Measurements from ENCODE around the gene TBC1D7.

The TBC1D7 gene

GRCh38 chr6:13328076-13328874, at the start of gene TBC1D7:
Gene TBC1D7, minus strand, starts transcription at chr6:13328537. Its CDS starts 1,639 bp downstream, at chr6:13326898.
- DNase-seq (ENCODE audit: low read depth in 2 of 2) = peak; percentile 90

- DNase-seq (ENCODE audit: low read depth in 2 of 2) = no peak
Measured at GRCh38 chr6:13377054-13377758, 48.9 kb upstream of the TBC1D7 start.

GRCh38 chr6:13375360-13375878, 47.1 kb upstream of the TBC1D7 start:
- peak; percentile 16 to 27 for DNase-seq (ENCODE audit: low read depth in 2 of 2)

GRCh38 chr6:13373919-13374318, 45.6 kb upstream of the TBC1D7 start:
- no peak for DNase-seq (ENCODE audit: low read depth in 2 of 2)

- no peak for DNase-seq (ENCODE audit: low read depth in 2 of 2)
Measured at GRCh38 chr6:13373488-13373886, 45.1 kb upstream of the TBC1D7 start.

GRCh38 chr6:13372688-13373487, 44.6 kb upstream of the TBC1D7 start:
- no peak for DNase-seq (ENCODE audit: low read depth in 2 of 2)

- no peak for DNase-seq (ENCODE audit: low read depth in 2 of 2)
Measured at GRCh38 chr6:13372076-13372475, 43.7 kb upstream of the TBC1D7 start.

GRCh38 chr6:13371421-13372072, 43.2 kb upstream of the TBC1D7 start:
- DNase-seq (ENCODE audit: low read depth in 2 of 2) = no peak

GRCh38 chr6:13370623-13371022, 42.3 kb upstream of the TBC1D7 start:
- no peak for DNase-seq (ENCODE audit: low read depth in 2 of 2)

- DNase-seq (ENCODE audit: low read depth in 2 of 2) = no peak
Measured at GRCh38 chr6:13369591-13369990, 41.3 kb upstream of the TBC1D7 start.

GRCh38 chr6:13368731-13369115, 40.4 kb upstream of the TBC1D7 start:
- no peak for DNase-seq (ENCODE audit: low read depth in 2 of 2)

GRCh38 chr6:13368079-13368730, 39.9 kb upstream of the TBC1D7 start:
- DNase-seq (ENCODE audit: low read depth in 2 of 2) = no peak

- no peak for DNase-seq (ENCODE audit: low read depth in 2 of 2)
Measured at GRCh38 chr6:13367396-13367795, 39.1 kb upstream of the TBC1D7 start.

GRCh38 chr6:13365320-13365719, 37.0 kb upstream of the TBC1D7 start:
- DNase-seq (ENCODE audit: low read depth in 2 of 2) = no peak

GRCh38 chr6:13364842-13365241, 36.5 kb upstream of the TBC1D7 start:
- DNase-seq (ENCODE audit: low read depth in 2 of 2) = no peak

GRCh38 chr6:13362412-13362811, 34.1 kb upstream of the TBC1D7 start:
- no peak for DNase-seq (ENCODE audit: low read depth in 2 of 2)

- DNase-seq (ENCODE audit: low read depth in 2 of 2) = no peak
Measured at GRCh38 chr6:13360671-13361540, 32.6 kb upstream of the TBC1D7 start.

- DNase-seq (ENCODE audit: low read depth in 2 of 2) = no peak
Measured at GRCh38 chr6:13359287-13359686, 30.9 kb upstream of the TBC1D7 start.

GRCh38 chr6:13358511-13358910, 30.2 kb upstream of the TBC1D7 start:
- DNase-seq (ENCODE audit: low read depth in 2 of 2) = no peak

GRCh38 chr6:13357551-13358075, 29.3 kb upstream of the TBC1D7 start:
- no peak for DNase-seq (ENCODE audit: low read depth in 2 of 2)
